ENCODE measurements around the gene AATF. TPM values are rescaled to one million over a fixed set of nuclear protein-coding genes. Genes with fewer than 3 reads are reported as not detected.

The AATF gene
- total and polyA plus RNA-seq, 2 of the 8 experiments (the other 6 are each of a cell fraction or from before 2014, with no cell fraction given), result 20.1 to 62.8 TPM

DNA sequence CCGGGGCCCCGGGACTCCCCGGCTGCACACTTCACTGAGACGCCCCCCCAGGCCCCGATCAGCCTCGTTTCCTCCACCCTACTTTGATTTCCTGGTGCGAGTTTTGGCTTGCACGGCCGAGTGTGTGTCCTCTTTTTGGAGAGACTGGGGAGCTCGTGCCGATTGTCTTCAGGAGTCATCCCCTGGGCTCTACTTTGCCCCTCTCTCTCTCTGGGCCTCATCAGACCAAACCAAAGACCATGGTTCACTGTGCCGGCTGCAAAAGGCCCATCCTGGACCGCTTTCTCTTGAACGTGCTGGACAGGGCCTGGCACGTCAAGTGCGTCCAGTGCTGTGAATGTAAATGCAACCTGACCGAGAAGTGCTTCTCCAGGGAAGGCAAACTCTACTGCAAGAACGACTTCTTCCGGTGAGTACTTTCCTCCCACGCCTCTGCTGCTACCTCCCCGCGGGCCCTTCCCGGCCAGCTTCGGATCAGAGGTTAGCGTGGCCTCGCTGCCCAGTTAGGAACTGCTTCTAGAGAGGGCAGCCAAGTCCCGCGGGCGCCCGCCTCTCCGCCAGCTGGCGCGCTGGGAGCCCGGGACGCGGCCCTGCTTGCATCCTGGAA is 10.7 kb upstream of the AATF start:
- H4K5ac ChIP-seq (ENCODE audit: insufficient read length, low read depth, low read length), result no peak overlapping the region
- H3K4ac ChIP-seq (replicated peaks; ENCODE audit: insufficient read length, low read depth, low read length), result no peak overlapping the region
- peak overlapping the region; percentile 88 to 92 for H3K4me2 ChIP-seq (ENCODE audit: insufficient read depth in 1 of 2, low read depth in 2 of 2, low read length in 2 of 2)
- no peak overlapping the region for H2AFZ ChIP-seq (ENCODE audit: low read length)
- H2BK5ac ChIP-seq (ENCODE audit: low read depth, low read length), result peak overlapping the region; percentile 10; the same call in 1 of the 2 replicates
- peaks cover 28% of the 10 kb centered on the region; the same call in 1 of the 2 replicates for H3K23me2 ChIP-seq (ENCODE audit: low read depth, low read length)
- no peak overlapping the region for H3K27ac ChIP-seq (ENCODE audit: low read depth, low read length)
- 2% methylated on average over 31 of the region's 36 CpGs; no CpG with 5 or more reads in 1 of the 2 experiments for WGBS, 2 experiments (ENCODE audit: extremely low coverage in 1 of 2, insufficient coverage in 1 of 2, insufficient read length in 1 of 2, insufficient replicate concordance in 2 of 2, low coverage in 1 of 2, low lambda C conversion rate in 2 of 2, missing lambda C conversion rate in 1 of 2)
- H3K9ac ChIP-seq (replicated peaks in 1 of 4; ENCODE audit: extremely low read depth in 1 of 4, low read depth in 3 of 4, low read length in 3 of 4), result no peak overlapping the region
- peak overlapping the region; percentile 37 for H4K91ac ChIP-seq (replicated peaks; ENCODE audit: insufficient read length, low read length)
- H4K8ac ChIP-seq (ENCODE audit: extremely low read depth, insufficient read depth, low read length), result no peak overlapping the region
- no peaks in the 10 kb centered on the region for H3K79me2 ChIP-seq (ENCODE audit: control insufficient read depth in 1 of 2, insufficient read depth in 2 of 2, low read length in 2 of 2)
- peaks cover 14 to 30% of the 10 kb centered on the region in 2 experiments for H4K20me1 ChIP-seq (replicated peaks in 1 of 2; ENCODE audit: control insufficient read depth in 1 of 2, insufficient read depth in 2 of 2, low read length in 2 of 2)
- 0 out of 2 replicates have a peak overlapping the region, but pooled peaks have one; percentile 29 for H2BK20ac ChIP-seq (ENCODE audit: low read length)
- peak overlapping the region; percentile 52; the same call in 1 of the 2 replicates for H2BK12ac ChIP-seq (ENCODE audit: low read depth, low read length)
- peak in 1 of 2 experiments; percentile 76 for DNase-seq (ENCODE audit: low read depth in 1 of 2, low spot score in 2 of 2)
- no peak overlapping the region for H2AK5ac ChIP-seq (ENCODE audit: low read depth, low read length)
- H3K9me3 ChIP-seq (ENCODE audit: insufficient read depth in 2 of 2, low read depth in 1 of 2, low read length in 1 of 2), result no peaks in the 10 kb centered on the region; a peak in 1 of 4 replicates
- H3K18ac ChIP-seq (ENCODE audit: extremely low read depth, low read length), result peak overlapping the region; percentile 40; the same call in 1 of the 2 replicates
- ChIA-PET CTCF (ENCODE audit: partially characterized antibody) (interaction anchor here (0.6 to 2.6 kb wide), 6 partner anchors 10 to 233 kb away, joined by 3 to 10 read pairs (median 4); partner anchors contain the start of gene AATF), POLR2A (ENCODE audit: partially characterized antibody) (interaction anchor here (0.6 to 2.5 kb wide), 5 partner anchors 8 to 1761 kb away, joined by 3 to 11 read pairs (median 3); partner anchors contain the start of gene AATF)
- FAIRE-seq, result no peak
- H3K56ac ChIP-seq (replicated peaks; ENCODE audit: insufficient read length, low read depth, low read length), result no peak overlapping the region
- no peak overlapping the region for H2BK120ac ChIP-seq (replicated peaks; ENCODE audit: low read depth, low read length)
- H3K4me3 ChIP-seq (ENCODE audit: extremely low read depth in 1 of 4, insufficient read depth in 2 of 4, low read depth in 3 of 4, low read length in 4 of 4), result peak overlapping the region; percentile 14 to 74 (median 47); a peak in 7 of 8 replicates
- H3K23ac ChIP-seq (ENCODE audit: insufficient read length), result no peak overlapping the region
- peaks cover 2 to 71% (median 53%) of the 10 kb centered on the region in 4 experiments for H3K4me1 ChIP-seq (replicated peaks in 1 of 4; ENCODE audit: control insufficient read depth in 3 of 4, insufficient read depth in 4 of 4, low read length in 3 of 4)
- H3K79me1 ChIP-seq (ENCODE audit: low read depth, low read length), result no peaks in the 10 kb centered on the region
- no peak overlapping the region for H2BK15ac ChIP-seq (ENCODE audit: low read length)
- no peak overlapping the region for H3K14ac ChIP-seq (ENCODE audit: insufficient read length)
- H3K36me3 ChIP-seq (ENCODE audit: control insufficient read depth in 2 of 4, insufficient read depth in 4 of 4, low read length in 3 of 4), result peaks cover 0 to 13% (median 0%) of the 10 kb centered on the region in 4 experiments; a peak in 1 of 8 replicates
- peaks cover 83 to 100% (median 94%) of the 10 kb centered on the region in 4 experiments for H3K27me3 ChIP-seq (replicated peaks in 1 of 4; ENCODE audit: control insufficient read depth in 3 of 4, extremely low read depth in 1 of 4, insufficient read depth in 3 of 4, low read length in 3 of 4)
- TF ChIP-seq SIRT6 (IDR thresholded peaks at IDR 0.05; ENCODE audit: low read length) (no peak), KDM4A (IDR thresholded peaks at IDR 0.05; ENCODE audit: low read depth, low read length, severe bottlenecking) (peak; percentile 29), EZH2 (IDR thresholded peaks at IDR 0.05; ENCODE audit: low read depth, low read length, severe bottlenecking) (peak; percentile 2), SIN3A (conservative IDR thresholded peaks at IDR 0.05 in 1 of 2, IDR thresholded peaks at IDR 0.05 in 1 of 2; ENCODE audit: low read depth in 1 of 2, low read length in 2 of 2) (0 out of 4 replicates have a peak, but pooled peaks of 1 of the 2 experiments have one; percentile 55), RBBP5 (IDR thresholded peaks at IDR 0.05; ENCODE audit: borderline replicate concordance, low read depth, low read length) (no peak), EGR1 (IDR thresholded peaks at IDR 0.05; ENCODE audit: borderline replicate concordance, low read depth, low read length) (peak; percentile 70; the same call in 1 of the 2 replicates), SUZ12 (IDR thresholded peaks at IDR 0.05; ENCODE audit: low read length) (no peak; the same call in 1 of the 2 replicates), POU5F1 (IDR thresholded peaks at IDR 0.05; ENCODE audit: low read depth, low read length) (no peak), CTBP2 (IDR thresholded peaks at IDR 0.05; ENCODE audit: borderline replicate concordance, insufficient read depth, insufficient read length, low read length) (peak; percentile 42), RNF2 (IDR thresholded peaks at IDR 0.05; ENCODE audit: borderline replicate concordance, low read depth, low read length, missing control alignments, poor library complexity, severe bottlenecking) (no peak)

All from H1 (cell line).